Endodermal cell (in vitro differentiated cells): ENCODE data around the gene PHF23. TPM values are rescaled to one million over a fixed set of nuclear protein-coding genes. Genes with fewer than 3 reads are reported as not detected.

Source experiments
- DNase-seq: peaks from one replicate; pipeline ENCODE4 v3.0.0-alpha.2; 2017
- H3K27ac ChIP-seq: 2 replicates; pipeline ENCODE4 v1.5.1; 2013; ENCODE audit warnings: mild to moderate bottlenecking, low read depth, low read length, moderate library complexity
- H3K27me3 ChIP-seq: 2 replicates; pipeline ENCODE4 v1.6.1; 2013; ENCODE audit warnings: mild to moderate bottlenecking, low read length, moderate library complexity; ENCODE audit not compliant: insufficient read depth, control insufficient read depth, poor library complexity, severe bottlenecking
- H3K36me3 ChIP-seq: 2 replicates; pipeline ENCODE4 v1.7.0; 2013; ENCODE audit warnings: mild to moderate bottlenecking, low read length, moderate library complexity; ENCODE audit not compliant: control insufficient read depth, insufficient read depth
- H3K4me1 ChIP-seq: one replicate; pipeline ENCODE4 v1.7.0; 2013; ENCODE audit warnings: low read length; ENCODE audit not compliant: control insufficient read depth, insufficient read depth
- H3K4me3 ChIP-seq: 2 replicates; pipeline ENCODE4 v1.5.1; 2013; ENCODE audit warnings: mild to moderate bottlenecking, low read length, moderate library complexity
- H3K9ac ChIP-seq: 2 replicates; pipeline ENCODE4 v1.6.1; 2013; ENCODE audit warnings: mild to moderate bottlenecking, low read length, moderate library complexity; ENCODE audit not compliant: poor library complexity, severe bottlenecking; ENCODE audit errors: extremely low read depth
- H3K9me3 ChIP-seq: 2 replicates; pipeline ENCODE4 v1.6.1; 2013; ENCODE audit warnings: mild to moderate bottlenecking, low read length, moderate library complexity; ENCODE audit not compliant: control insufficient read depth
- H3K27ac Mint-ChIP-seq: 2 replicates; pipeline ENCODE4 v1.8.0; 2020; ENCODE audit warnings: mixed read lengths
- H3K27me3 Mint-ChIP-seq: 2 replicates; pipeline ENCODE4 v1.8.0; 2021; ENCODE audit warnings: mild to moderate bottlenecking, mixed read lengths; ENCODE audit not compliant: insufficient read depth
- H3K36me3 Mint-ChIP-seq: 2 replicates; pipeline ENCODE4 v1.8.0; 2020; ENCODE audit warnings: low read depth, mixed read lengths
- H3K4me1 Mint-ChIP-seq: 2 replicates; pipeline ENCODE4 v1.8.0; 2020; ENCODE audit warnings: mixed read lengths
- H3K4me3 Mint-ChIP-seq: 2 replicates; pipeline ENCODE4 v1.8.0; 2020; ENCODE audit warnings: mild to moderate bottlenecking, moderate library complexity, mixed read lengths
- H3K9me3 Mint-ChIP-seq: 2 replicates; pipeline ENCODE4 v1.8.0; 2020; ENCODE audit warnings: mild to moderate bottlenecking, mixed read lengths
- CTCF ChIP-seq: fragments of 200-600 bp; sonication (generic); conservative IDR thresholded peaks from 2 replicates; pipeline ENCODE4 v1.5.0; 2021; ENCODE audit warnings: antibody characterized with exemption, mild to moderate bottlenecking
- WGBS, 2 experiments: methylation state at CpG; one replicate each; pipeline versions ENCODE4 v1.1.5 to v1.1.7; 2013; ENCODE audit warnings: missing lambda C conversion rate in 2 of 2, mixed read lengths in 1 of 2; ENCODE audit not compliant: insufficient coverage in 1 of 2, insufficient read length in 1 of 2; 5-methylcytosine and 5-hydroxymethylcytosine counted together
- total RNA-seq, 2 donors: library from RNA; stranded (reverse); fragmentation: NEBNext Ultra II Directional in 1 of 2; extraction: Animal tissue kit (Norgen Biotek cat#: 25700) in 1 of 2; gene quantifications; 2 replicates in 1 of 2; 3 replicates in 1 of 2; pipeline ENCODE4 v1.2.1, GENCODE V29; 2021

PHF23 gene
- total RNA-seq, 2 donors from 2014 or later = 67.3 to 71.6 TPM

GRCh38 chr17:7208754-7209460 lies 30.4 kb downstream of the PHF23 start:
- Histone ChIP-seq H3K36me3 (no peaks in the 10 kb centered on the region), H3K9ac (no peak overlapping the region), H3K4me1 (peaks cover 4% of the 10 kb centered on the region), H3K27ac (peak overlapping the region; percentile 32), H3K4me3 (no peak overlapping the region), H3K27me3 (no peaks in the 10 kb centered on the region), H3K9me3 (no peaks in the 10 kb centered on the region)
- DNase-seq = no peak
- H3K4me1 Mint-ChIP-seq = peaks cover 26% of the 10 kb centered on the region
- H3K27me3 Mint-ChIP-seq = peaks cover 24% of the 10 kb centered on the region
- WGBS, 2 experiments = 90 to 91% methylated on average over 5 to 9 of the region's 9 CpGs
- H3K27ac Mint-ChIP-seq = no peak overlapping the region
- no peak for TF ChIP-seq CTCF
- peak overlapping the region; percentile 32 for H3K4me3 Mint-ChIP-seq
- H3K36me3 Mint-ChIP-seq = no peaks in the 10 kb centered on the region
- no peaks in the 10 kb centered on the region for H3K9me3 Mint-ChIP-seq

DNA sequence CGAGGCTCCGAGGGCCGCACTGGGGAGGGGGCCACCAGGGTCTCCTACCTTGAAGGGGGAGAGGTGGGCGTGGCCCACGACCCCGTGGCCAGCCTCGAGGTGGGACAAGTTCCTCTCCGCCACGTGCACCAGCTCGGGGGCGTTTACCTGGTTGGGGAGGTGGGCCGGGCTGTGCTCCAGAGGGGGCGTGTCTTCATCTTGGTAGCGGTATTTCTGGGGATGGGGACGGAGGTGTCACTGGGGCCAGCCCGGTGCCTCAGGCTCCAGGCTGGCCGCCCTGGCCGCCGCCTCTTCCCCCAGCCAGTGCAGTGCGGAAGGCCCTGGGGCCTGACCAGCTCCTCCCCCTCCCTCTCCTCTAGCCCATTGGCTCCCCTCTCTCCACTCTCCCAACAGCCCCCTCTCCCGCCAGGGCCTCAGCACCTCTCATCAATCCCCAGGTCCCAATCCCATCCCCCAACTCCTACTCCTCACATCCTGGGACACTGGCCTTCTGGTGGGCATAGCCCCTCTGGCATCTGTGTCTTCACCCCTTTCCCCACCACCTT lies 31.2 kb downstream of the PHF23 start:
- Mint-ChIP-seq H3K9me3 (no peaks in the 10 kb centered on the region), H3K27me3 (peaks cover 24% of the 10 kb centered on the region), H3K36me3 (peaks cover under 1% of the 10 kb centered on the region), H3K4me3 (peak overlapping the region; percentile 32), H3K27ac (no peak overlapping the region), H3K4me1 (peaks cover 21% of the 10 kb centered on the region)
- H3K27ac ChIP-seq = peak overlapping the region; percentile 32
- H3K27me3 ChIP-seq = no peaks in the 10 kb centered on the region
- peaks cover 5% of the 10 kb centered on the region for H3K36me3 ChIP-seq
- DNase-seq = peak; percentile 87
- WGBS, 2 experiments = 60 to 75% methylated on average over 4 to 21 of the region's 21 CpGs
- H3K9ac ChIP-seq = no peak overlapping the region
- H3K9me3 ChIP-seq = no peaks in the 10 kb centered on the region
- H3K4me3 ChIP-seq = no peak overlapping the region
- H3K4me1 ChIP-seq = peaks cover 4% of the 10 kb centered on the region
- TF ChIP-seq CTCF = no peak

DNA sequence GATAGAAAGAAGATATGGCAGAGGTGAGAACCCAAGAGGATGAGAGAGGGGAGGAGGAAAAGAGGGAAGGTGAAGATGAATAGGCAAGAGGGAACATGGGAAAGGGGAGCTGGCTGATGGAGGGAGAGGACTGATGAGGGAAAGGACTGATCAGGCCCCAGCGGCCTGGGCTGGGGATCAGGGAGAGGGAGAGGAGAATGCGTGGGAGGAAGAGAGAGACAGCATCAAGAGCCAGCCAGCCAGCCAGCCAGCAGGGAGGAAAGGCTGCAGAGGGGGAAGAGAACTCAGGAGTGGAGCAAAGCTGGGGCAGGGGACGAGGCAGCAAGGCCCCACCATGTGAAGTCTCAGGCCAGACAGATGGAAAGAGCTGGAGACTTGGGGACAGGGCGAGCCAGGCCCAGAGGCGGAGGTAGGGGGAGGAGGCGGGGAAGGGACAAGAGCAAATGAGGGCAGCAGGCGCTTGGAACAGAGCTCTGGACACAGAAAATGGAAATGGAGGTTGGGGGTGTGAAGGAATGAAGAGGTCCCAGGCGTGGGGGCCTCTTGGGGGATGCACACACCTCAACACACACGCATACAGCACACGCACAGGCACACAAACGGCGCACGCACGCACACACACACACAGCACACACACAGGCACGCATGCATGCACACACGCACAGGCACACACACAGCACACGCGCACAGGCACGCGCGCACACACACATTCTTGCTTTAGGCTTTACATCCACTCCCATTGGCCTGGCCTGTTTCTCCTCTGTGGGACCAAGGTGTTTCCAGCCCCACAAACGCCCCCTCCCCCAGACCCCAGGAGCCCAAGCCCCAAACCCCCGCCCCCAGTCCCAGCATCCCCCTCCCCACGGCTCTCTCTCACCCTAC lies 31.9 kb downstream of the PHF23 start:
- Mint-ChIP-seq H3K36me3 (peaks cover 8% of the 10 kb centered on the region), H3K4me3 (peak overlapping the region; percentile 32), H3K4me1 (peaks cover 20% of the 10 kb centered on the region), H3K27me3 (peaks cover 23% of the 10 kb centered on the region), H3K27ac (no peak overlapping the region), H3K9me3 (no peaks in the 10 kb centered on the region)
- no peak overlapping the region for H3K4me3 ChIP-seq
- no peaks in the 10 kb centered on the region for H3K27me3 ChIP-seq
- 82 to 85% methylated on average over 12 to 22 of the region's 24 CpGs for WGBS, 2 experiments
- no peak for TF ChIP-seq CTCF
- peaks cover 4% of the 10 kb centered on the region for H3K4me1 ChIP-seq
- H3K36me3 ChIP-seq = peaks cover 12% of the 10 kb centered on the region
- H3K27ac ChIP-seq = peak overlapping the region; percentile 63
- DNase-seq = no peak
- no peaks in the 10 kb centered on the region for H3K9me3 ChIP-seq
- no peak overlapping the region for H3K9ac ChIP-seq
